ENCODE measurements around the gene TMEM132D.

GRCh38 chr12:129179941-129180553, 723.8 kb downstream of the TMEM132D start:
- TF ChIP-seq EP300 (conservative IDR thresholded peaks at IDR 0.05; ENCODE audit: poor library complexity, severe bottlenecking) = no peak
- no peak for TF ChIP-seq CTCF (IDR thresholded peaks at IDR 0.05; ENCODE audit: poor library complexity, severe bottlenecking)
- no peak for TF ChIP-seq POLR2AphosphoS5 (IDR thresholded peaks at IDR 0.05)
- no peak for TF ChIP-seq REST (IDR thresholded peaks at IDR 0.05; ENCODE audit: borderline replicate concordance)

All from neural cell (in vitro differentiated cells).